H1 (cell line): ENCODE measurements around the gene RAB24. TPM values are rescaled to one million over a fixed set of nuclear protein-coding genes. Genes with fewer than 3 reads are reported as not detected.

Experiments used
- CBX8 ChIP-seq: fragments of 300-800, 300-1000 bp; sonication (generic); IDR thresholded peaks from 2 replicates; pipeline ENCODE4 v1.7.1; 2016; ENCODE audit warnings: low read depth, low read length, borderline replicate concordance
- CHD2 ChIP-seq: IDR thresholded peaks from 2 replicates; pipeline ENCODE4 v1.6.1; 2012; ENCODE audit warnings: low read length, improper control_type of control experiment
- EGR1 ChIP-seq: IDR thresholded peaks from 2 replicates; pipeline ENCODE4 v1.6.1; 2011; ENCODE audit warnings: low read depth, low read length, borderline replicate concordance
- SIX5 ChIP-seq: IDR thresholded peaks from 2 replicates; pipeline ENCODE4 v1.6.1; 2011; ENCODE audit warnings: mild to moderate bottlenecking, low read depth, low read length
- SUZ12 ChIP-seq: fragments of 200-600 bp; sonication (generic); IDR thresholded peaks from 2 replicates; pipeline ENCODE4 v1.6.1; 2012; ENCODE audit warnings: mild to moderate bottlenecking, inconsistent platforms, low read length, moderate library complexity, mixed read lengths
- polyA plus RNA-seq, 7 experiments: library from polyadenylated mRNA; depleted of rRNA in 3 of 7; stranded (reverse) in 5 of 7; unstranded in 2 of 7; fragments of >200 nt in 5 of 7; fragments of 200-250 nt in 2 of 7; gene quantifications; 1 replicate in 5 of 7; 2 replicates in 1 of 7; 4 replicates in 1 of 7; pipeline versions ENCODE4 v1.2.1 to v1.2.3, GENCODE V29; 2011 to 2013; ENCODE audit warnings: missing spikeins in 2 of 7, mixed read lengths in 2 of 7
- total RNA-seq: library from RNA; stranded (reverse); fragmentation: NEBNext Ultra II Directional; extraction: Animal tissue kit (Norgen Biotek cat#: 25700); gene quantifications from 2 replicates; pipeline ENCODE4 v1.2.1, GENCODE V29; 2021

The RAB24 gene
- total and polyA plus RNA-seq, 2 of the 8 experiments (the other 6 are each of a cell fraction or from before 2014, with no cell fraction given), result 18.8 to 33.8 TPM

DNA sequence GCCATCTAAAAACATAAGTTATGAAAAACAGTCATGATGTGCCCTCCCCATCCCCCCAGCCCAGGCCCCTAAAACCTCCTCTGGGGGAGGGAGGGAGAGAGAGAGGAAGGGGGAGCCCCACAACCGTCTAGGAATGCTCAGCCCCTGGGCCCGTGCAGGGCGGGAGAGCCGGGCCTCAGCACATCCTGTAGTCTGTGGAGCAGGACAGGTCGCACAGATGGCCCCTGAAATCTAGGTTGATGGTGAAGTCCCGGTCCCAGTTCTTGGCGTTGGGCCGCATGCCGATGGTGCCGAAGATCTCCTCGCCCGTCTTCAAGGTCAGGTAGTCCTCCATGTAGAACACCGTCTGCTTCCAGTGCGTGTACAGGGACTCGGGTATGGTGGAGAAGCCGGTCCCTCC is 38.1 kb downstream of the RAB24 start (continued):
- TF ChIP-seq SIX5 (no peak), CHD2 (no peak), SUZ12 (no peak), EGR1 (no peak), CBX8 (no peak)
- TF ChIP-seq, all 59 proteins: peak for 0
